Esophagus muscularis mucosa (tissue), 4 donors: ENCODE results near the gene GJA4. TPM values are rescaled to one million over a fixed set of nuclear protein-coding genes. Genes with fewer than 3 reads are reported as not detected.
A peak's percentile ranks its signal among the peaks of the same experiment; 100 is the strongest.

Source experiments
- DNase-seq: peaks from one replicate; pipeline ENCODE4 v3.0.0-alpha.2; 2017; ENCODE audit errors: extremely low spot score
- H3K27ac ChIP-seq, 4 donors: fragments of 200-600 bp; sonication (generic); replicated peaks in 1 of 4; 1 replicate in 3 of 4; 2 replicates in 1 of 4; pipeline ENCODE4 v1.5.1; 2016 to 2019; ENCODE audit warnings: mild to moderate bottlenecking in 1 of 4
- H3K27me3 ChIP-seq, 4 donors: fragments of 200-600 bp; sonication (generic); one replicate each; pipeline versions ENCODE4 v1.5.1 to v1.6.0; 2016 to 2019
- H3K36me3 ChIP-seq, 4 donors: fragments of 200-600 bp; sonication (generic); one replicate each; pipeline ENCODE4 v1.5.1; 2016 to 2019
- H3K4me1 ChIP-seq, 4 donors: fragments of 200-600 bp; sonication (generic); one replicate each; pipeline ENCODE4 v1.5.1; 2016 to 2019
- H3K4me3 ChIP-seq, 4 donors: fragments of 200-600 bp; sonication (generic); 1 replicate in 2 of 4; 2 replicates in 2 of 4; pipeline ENCODE4 v1.5.1; 2016 to 2019; ENCODE audit warnings: mild to moderate bottlenecking in 4 of 4, moderate library complexity in 1 of 4
- H3K9me3 ChIP-seq, 4 donors: fragments of 200-600 bp; sonication (generic); 1 replicate in 3 of 4; 2 replicates in 1 of 4; pipeline ENCODE4 v1.5.1; 2016 to 2019
- CTCF ChIP-seq, 3 experiments: fragments of 200-600 bp in 2 of 3; fragments of 450-650 bp in 1 of 3; sonication (generic) in 2 of 3; IDR thresholded peaks; one replicate each; pipeline ENCODE4 v1.5.1; 2017 to 2019; ENCODE audit warnings: antibody characterized with exemption in 3 of 3, mild to moderate bottlenecking in 2 of 3, moderate library complexity in 1 of 3
- EP300 ChIP-seq: sonication (generic); formaldehyde crosslinking; IDR thresholded peaks from one replicate; pipeline ENCODE4 v1.6.1; 2017; ENCODE audit warnings: antibody characterized with exemption
- POLR2A ChIP-seq: fragments of 450-650 bp; IDR thresholded peaks from one replicate; pipeline ENCODE4 v1.6.1; 2017; ENCODE audit warnings: antibody characterized with exemption, moderate library complexity, mild to moderate bottlenecking, low read depth
- POLR2AphosphoS5 ChIP-seq, 2 donors: sonication (generic); formaldehyde crosslinking; IDR thresholded peaks; one replicate each; pipeline ENCODE4 v1.6.1; 2017; ENCODE audit warnings: antibody characterized with exemption in 2 of 2
- WGBS: methylation state at CpG from one replicate; pipeline ENCODE4 v1.1.5; 2018; 5-methylcytosine and 5-hydroxymethylcytosine counted together
- intact Hi-C: fragments of 100-400 bp; cut with DNase I; formaldehyde crosslinking; loops from one replicate; pipeline ENCODE4 v1.15.1; 2023
- total RNA-seq, 4 donors: library from RNA; depleted of rRNA; stranded (reverse); fragments of >200 nt; gene quantifications; one replicate each; pipeline versions ENCODE4 v1.1.0 to v1.2.1, GENCODE V29; 2016

Gene GJA4
- total RNA-seq, 4 donors from 2014 or later, result 5.8 to 41.0 (median 28.0) TPM

GRCh38 chr1:34781071-34781843 is 11.5 kb upstream of the GJA4 start, which contains the start of gene GJB3:
Gene GJB3, plus strand, starts transcription at chr1:34781214. Its CDS starts 3,549 bp downstream, at chr1:34784763.
- no peaks in the 10 kb centered on the region for H3K36me3 ChIP-seq
- TF ChIP-seq POLR2AphosphoS5 (IDR thresholded peaks at IDR 0.05), result no peak
- TF ChIP-seq CTCF (IDR thresholded peaks at IDR 0.05), result no peak
- no peak for TF ChIP-seq EP300
- TF ChIP-seq POLR2A, result no peak
- H3K4me3 ChIP-seq, result peak within 1 kb of the TSS; percentile 30 to 49 (median 38)
- peaks cover 9 to 15% (median 14%) of the 10 kb centered on the region in 4 donors for H3K4me1 ChIP-seq
- intact Hi-C loops, result no loop called here
- DNase-seq, result no peak
- no peaks in the 10 kb centered on the region for H3K9me3 ChIP-seq
- 9% methylated on average over 9 of the region's 62 CpGs for WGBS
- H3K27ac ChIP-seq, result no peak within 1 kb of the TSS
- peaks cover 0 to 69% (median 28%) of the 10 kb centered on the region in 4 donors for H3K27me3 ChIP-seq

GRCh38 chr1:34781844-34782391 is 10.9 kb upstream of the GJA4 start:
- peaks cover 0 to 62% (median 28%) of the 10 kb centered on the region in 4 donors for H3K27me3 ChIP-seq
- intact Hi-C loops, result no loop called here
- 5% methylated on average over 6 of the region's 18 CpGs for WGBS
- no peak for DNase-seq
- H3K9me3 ChIP-seq, result no peaks in the 10 kb centered on the region
- no peaks in the 10 kb centered on the region for H3K36me3 ChIP-seq
- H3K27ac ChIP-seq, result no peak overlapping the region
- H3K4me1 ChIP-seq, result peaks cover 9 to 21% (median 17%) of the 10 kb centered on the region in 4 donors
- peak overlapping the region; percentile 30 to 49 (median 38) for H3K4me3 ChIP-seq
- no peak for TF ChIP-seq POLR2A
- TF ChIP-seq CTCF (IDR thresholded peaks at IDR 0.05), result no peak
- TF ChIP-seq EP300, result no peak
- TF ChIP-seq POLR2AphosphoS5 (IDR thresholded peaks at IDR 0.05), result no peak

- H3K4me3 ChIP-seq, result no peak overlapping the region
- H3K27ac ChIP-seq, result no peak overlapping the region
- H3K27me3 ChIP-seq, result peaks cover 0 to 41% (median 26%) of the 10 kb centered on the region in 4 donors
- 89% methylated on average over 23 of the region's 28 CpGs for WGBS
- no peaks in the 10 kb centered on the region for H3K36me3 ChIP-seq
- no peak for TF ChIP-seq POLR2AphosphoS5 (IDR thresholded peaks at IDR 0.05)
- no peak for TF ChIP-seq POLR2A
- no peak for TF ChIP-seq EP300
- no peak for TF ChIP-seq CTCF (IDR thresholded peaks at IDR 0.05)
- no peak for DNase-seq
- intact Hi-C loops, result loop anchor here (5.0 kb wide), 2 partner anchors 68 to 83 kb away; no protein-coding TSS in a partner anchor
- H3K4me1 ChIP-seq, result peaks cover 14 to 21% (median 17%) of the 10 kb centered on the region in 4 donors
- peaks cover 0 to 6% (median 0%) of the 10 kb centered on the region in 4 donors for H3K9me3 ChIP-seq
Measured at GRCh38 chr1:34784751-34785221, 8.0 kb upstream of the GJA4 start.

- Histone ChIP-seq H3K27ac (no peak overlapping the region), H3K4me3 (no peak overlapping the region), H3K4me1 (peaks cover 14 to 21% (median 17%) of the 10 kb centered on the region in 4 donors), H3K36me3 (no peaks in the 10 kb centered on the region), H3K9me3 (peaks cover 0 to 6% (median 0%) of the 10 kb centered on the region in 4 donors), H3K27me3 (peaks cover 0 to 36% (median 24%) of the 10 kb centered on the region in 4 donors)
- DNase-seq, result no peak
- TF ChIP-seq POLR2AphosphoS5 (IDR thresholded peaks at IDR 0.05) (no peak), POLR2A (no peak), EP300 (no peak)
- WGBS, result 91% methylated on average over 16 of the region's 22 CpGs
- intact Hi-C loops, result loop anchor here (5.0 kb wide), 2 partner anchors 67 to 82 kb away; no protein-coding TSS in a partner anchor
Measured at GRCh38 chr1:34785231-34785874, 7.4 kb upstream of the GJA4 start.
